Spleen (tissue), 7 donors: ENCODE data around the gene PNMA6E.

Source experiments
- CTCF ChIP-seq, 11 experiments: fragments of 200-600 bp in 7 of 11; fragments of 450-650 bp in 4 of 11; sonication (generic) in 4 of 11; IDR thresholded peaks in 8 of 11; conservative IDR thresholded peaks in 3 of 11; 1 replicate in 7 of 11; 2 replicates in 4 of 11; pipeline versions ENCODE4 v1.4.0 to v1.8.0; 2016 to 2021; ENCODE audit warnings: antibody characterized with exemption in 11 of 11, inconsistent platforms in 4 of 11, mild to moderate bottlenecking in 1 of 11
- POLR2A ChIP-seq, 3 donors: fragments of 450-650 bp; IDR thresholded peaks; one replicate each; pipeline ENCODE4 v1.5.1; 2017; ENCODE audit warnings: antibody characterized with exemption in 3 of 3, mild to moderate bottlenecking in 1 of 3
- POLR2AphosphoS5 ChIP-seq, 3 donors: sonication (generic); formaldehyde crosslinking; IDR thresholded peaks; one replicate each; pipeline ENCODE4 v1.5.1; 2017; ENCODE audit warnings: antibody characterized with exemption in 3 of 3
- donor health status: DM: no; HTN: no; CAD: no; lungs with moderate emphysema.
- donor health status: DM: no; HTN: no; CAD: no.
- donor health status: DM: no; HTN: no; CAD: no.

GRCh38 chrX:153347530-153347929 is 53.6 kb downstream of the PNMA6E start:
- TF ChIP-seq CTCF (IDR thresholded peaks at IDR 0.05 in 8 of 11, conservative IDR thresholded peaks at IDR 0.05 in 3 of 11) (no peak), POLR2AphosphoS5 (IDR thresholded peaks at IDR 0.05) (peak in 2 of 3 donors; percentile 12 to 46), POLR2A (IDR thresholded peaks at IDR 0.05) (no peak)
